Subcutaneous adipose tissue (tissue), 4 donors: ENCODE results near the gene RGS3. TPM values are rescaled to one million over a fixed set of nuclear protein-coding genes. Genes with fewer than 3 reads are reported as not detected.

Source experiments
- CTCF ChIP-seq: fragments of 450-650 bp; IDR thresholded peaks from one replicate; pipeline ENCODE4 v1.5.1; 2016; ENCODE audit warnings: low read depth, mild to moderate bottlenecking, control low read depth, antibody characterized with exemption, moderate library complexity
- total RNA-seq, 4 donors: library from RNA; depleted of rRNA; stranded (reverse); fragments of >200 nt; gene quantifications; one replicate each; pipeline ENCODE4 v1.1.0, GENCODE V29; 2016

The RGS3 gene
- total RNA-seq, 4 donors from 2014 or later = 25.0 to 122 (median 70.9) TPM

- TF ChIP-seq CTCF = no peak
Measured at GRCh38 chr9:113482341-113482740, 18.8 kb downstream of the RGS3 start.

GRCh38 chr9:113482991-113483675, 19.6 kb downstream of the RGS3 start:
- no peak for TF ChIP-seq CTCF

GRCh38 chr9:113483676-113484257, 20.2 kb downstream of the RGS3 start:
- TF ChIP-seq CTCF = no peak

GRCh38 chr9:113484258-113484730, 20.8 kb downstream of the RGS3 start:
- no peak for TF ChIP-seq CTCF

- no peak for TF ChIP-seq CTCF
Measured at GRCh38 chr9:113485761-113486115, 22.2 kb downstream of the RGS3 start.

- no peak for TF ChIP-seq CTCF
Measured at GRCh38 chr9:113486327-113486726, 22.8 kb downstream of the RGS3 start.

- TF ChIP-seq CTCF = no peak
Measured at GRCh38 chr9:113488071-113488470, 24.5 kb downstream of the RGS3 start.
